KMS-11 (cell line): Measurements from ENCODE around the gene PGLYRP2.

Experiments used
- H2AFZ ChIP-seq: fragments of 200-600 bp; sonication (generic); 2 replicates; pipeline ENCODE4 v1.6.1; 2016; ENCODE audit warnings: antibody characterized with exemption, mixed run types, low read depth
- H3K27ac ChIP-seq: fragments of 200-600 bp; sonication (generic); 2 replicates; pipeline ENCODE4 v1.6.1; 2016; ENCODE audit warnings: mild to moderate bottlenecking, mixed run types
- H3K27me3 ChIP-seq: fragments of 200-600 bp; sonication (generic); 2 replicates; pipeline ENCODE4 v1.6.1; 2017; ENCODE audit warnings: mild to moderate bottlenecking, low read depth, mixed run types, moderate library complexity; ENCODE audit not compliant: insufficient read depth
- H3K36me3 ChIP-seq: fragments of 200-600 bp; sonication (generic); 2 replicates; pipeline ENCODE4 v1.6.1; 2017; ENCODE audit warnings: mild to moderate bottlenecking, mixed run types; ENCODE audit not compliant: insufficient read depth
- H3K4me1 ChIP-seq: fragments of 200-600 bp; sonication (generic); 2 replicates; pipeline ENCODE4 v1.6.1; 2016; ENCODE audit warnings: mild to moderate bottlenecking, low read depth, mixed run types; ENCODE audit not compliant: poor library complexity, severe bottlenecking
- H3K4me2 ChIP-seq: fragments of 200-600 bp; sonication (generic); 2 replicates; pipeline ENCODE4 v1.7.0; 2016; ENCODE audit warnings: mild to moderate bottlenecking, mixed run types
- H3K4me3 ChIP-seq: fragments of 200-600 bp; sonication (generic); IDR thresholded peaks from 2 replicates; pipeline ENCODE4 v1.6.1; 2017; ENCODE audit warnings: low read depth, low read length, mixed read lengths; ENCODE audit not compliant: insufficient read depth
- H3K79me2 ChIP-seq: fragments of 200-600 bp; sonication (generic); 2 replicates; pipeline ENCODE4 v1.6.1; 2016; ENCODE audit warnings: low read depth, mixed run types; ENCODE audit not compliant: insufficient read depth
- H3K9ac ChIP-seq: fragments of 200-600 bp; sonication (generic); 2 replicates; pipeline ENCODE4 v1.6.1; 2016; ENCODE audit warnings: mild to moderate bottlenecking, mixed run types
- H4K20me1 ChIP-seq: fragments of 200-600 bp; sonication (generic); 2 replicates; pipeline ENCODE4 v1.6.1; 2016; ENCODE audit warnings: mild to moderate bottlenecking, mixed run types; ENCODE audit not compliant: insufficient read depth
- CTCF ChIP-seq: fragments of 200-600 bp; sonication (generic); conservative IDR thresholded peaks from 2 replicates; pipeline ENCODE4 v1.6.1; 2017; ENCODE audit warnings: low read depth, mild to moderate bottlenecking, antibody characterized with exemption, low read length, moderate library complexity, mixed read lengths

The PGLYRP2 gene

DNA sequence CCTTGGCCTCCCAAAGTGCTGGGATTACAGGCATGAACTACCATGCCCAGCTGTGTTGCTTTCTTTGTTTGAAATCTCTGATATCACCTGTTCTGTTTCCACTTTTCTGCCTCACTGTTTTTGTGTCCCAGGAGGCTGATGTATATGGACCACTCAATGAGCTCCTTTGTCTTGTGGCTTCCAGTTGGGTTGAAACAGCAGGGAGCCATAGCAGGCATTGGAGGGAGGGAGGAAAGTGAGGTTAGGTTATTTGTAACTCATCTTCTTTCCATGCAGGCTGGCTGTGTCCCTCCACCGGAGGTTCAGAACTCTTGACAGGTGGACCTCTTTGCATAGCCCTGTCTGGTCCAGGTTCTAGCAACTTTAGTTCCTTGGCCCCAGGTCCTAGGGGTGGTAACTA lies 23.0 kb upstream of the PGLYRP2 start:
- Histone ChIP-seq H3K4me3 (no peak overlapping the region), H3K36me3 (no peaks in the 10 kb centered on the region), H3K4me1 (no peaks in the 10 kb centered on the region), H3K9ac (no peak overlapping the region), H3K27ac (no peak overlapping the region), H4K20me1 (no peaks in the 10 kb centered on the region), H3K79me2 (no peaks in the 10 kb centered on the region), H2AFZ (no peak overlapping the region), H3K4me2 (no peak overlapping the region), H3K27me3 (peaks cover 25% of the 10 kb centered on the region; the same call in 1 of the 2 replicates)
- no peak for TF ChIP-seq CTCF

DNA sequence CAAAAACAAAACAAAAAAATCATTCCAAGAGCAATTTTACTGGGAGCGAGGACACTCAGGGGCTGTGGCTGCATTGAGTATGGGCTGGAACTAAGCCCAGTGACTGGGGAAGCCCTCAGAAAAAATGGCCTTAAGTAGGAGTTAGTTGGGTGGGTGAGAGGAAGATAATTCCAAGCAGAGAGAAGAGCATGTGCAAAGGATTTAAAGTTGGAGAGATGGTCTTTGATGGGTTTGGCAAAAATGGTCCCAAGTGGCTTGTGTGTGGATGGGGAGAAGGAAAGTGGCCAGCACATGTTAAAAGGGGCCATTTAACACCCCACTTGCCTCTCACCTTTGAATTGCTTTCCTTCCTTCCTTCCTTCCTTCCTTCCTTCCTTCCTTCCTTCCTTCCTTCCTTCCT lies 22.3 kb upstream of the PGLYRP2 start:
- no peaks in the 10 kb centered on the region for H4K20me1 ChIP-seq

GRCh38 chr19:15498910-15499309 lies 19.6 kb upstream of the PGLYRP2 start:
- Histone ChIP-seq H3K79me2 (no peaks in the 10 kb centered on the region), H3K27ac (no peak overlapping the region), H3K9ac (no peak overlapping the region), H3K27me3 (peaks cover 25% of the 10 kb centered on the region; the same call in 1 of the 2 replicates), H2AFZ (no peak overlapping the region), H3K4me1 (no peaks in the 10 kb centered on the region), H3K36me3 (no peaks in the 10 kb centered on the region), H3K4me3 (no peak overlapping the region), H4K20me1 (no peaks in the 10 kb centered on the region), H3K4me2 (no peak overlapping the region)
- no peak for TF ChIP-seq CTCF

More for the DNA sequence above, 22.3 kb upstream of the PGLYRP2 start:
- no peak for TF ChIP-seq CTCF
- H3K27me3 ChIP-seq: peaks cover 25% of the 10 kb centered on the region; the same call in 1 of the 2 replicates
- H3K4me3 ChIP-seq: no peak overlapping the region
- H3K9ac ChIP-seq: no peak overlapping the region
- no peaks in the 10 kb centered on the region for H3K4me1 ChIP-seq
- H3K36me3 ChIP-seq: no peaks in the 10 kb centered on the region
- H3K79me2 ChIP-seq: no peaks in the 10 kb centered on the region
- no peak overlapping the region for H3K27ac ChIP-seq
- no peak overlapping the region for H3K4me2 ChIP-seq
- H2AFZ ChIP-seq: no peak overlapping the region

DNA sequence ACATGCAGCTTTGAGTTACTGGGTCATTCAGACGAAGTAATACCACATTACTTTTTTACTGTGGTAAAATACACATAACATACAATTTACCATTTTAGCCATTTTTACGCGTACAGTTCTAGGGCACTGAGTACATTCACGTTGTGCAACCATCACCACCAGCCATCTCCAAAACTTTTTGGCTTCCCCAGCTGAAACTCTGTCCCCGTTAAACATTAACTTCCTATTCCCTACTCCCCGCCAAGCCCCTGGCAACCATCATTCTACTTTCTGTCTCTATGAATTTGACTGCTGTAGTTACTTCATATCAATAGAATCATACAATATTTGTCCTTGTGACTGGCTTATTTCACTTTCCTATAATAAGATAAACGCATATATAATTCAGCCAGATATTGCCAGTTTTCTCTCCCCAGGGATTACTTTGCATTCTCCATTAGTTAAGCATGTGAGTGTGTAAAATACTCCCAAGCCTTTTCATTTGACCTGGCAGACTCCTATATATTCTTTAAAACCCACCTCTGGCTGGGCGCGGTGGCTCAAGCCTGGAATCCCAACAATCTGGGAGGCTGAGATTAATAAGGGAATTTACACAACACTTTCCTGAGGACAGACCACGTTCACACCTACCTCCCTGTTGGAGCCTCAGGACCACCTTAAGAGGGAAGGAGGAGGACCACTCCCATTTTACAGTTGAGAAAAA lies 19.0 kb upstream of the PGLYRP2 start:
- Histone ChIP-seq H4K20me1 (no peaks in the 10 kb centered on the region), H3K36me3 (no peaks in the 10 kb centered on the region), H3K27me3 (peaks cover 25% of the 10 kb centered on the region; the same call in 1 of the 2 replicates), H2AFZ (no peak overlapping the region), H3K27ac (no peak overlapping the region), H3K9ac (no peak overlapping the region), H3K4me1 (no peaks in the 10 kb centered on the region), H3K4me2 (no peak overlapping the region), H3K4me3 (no peak overlapping the region), H3K79me2 (no peaks in the 10 kb centered on the region)
- TF ChIP-seq CTCF: no peak
